ENCODE results near the gene MINK1. TPM values are rescaled to one million over a fixed set of nuclear protein-coding genes. Genes with fewer than 3 reads are reported as not detected.

Gene MINK1
- total RNA-seq, 1 donor from 2014 or later, result 67.5 TPM

DNA sequence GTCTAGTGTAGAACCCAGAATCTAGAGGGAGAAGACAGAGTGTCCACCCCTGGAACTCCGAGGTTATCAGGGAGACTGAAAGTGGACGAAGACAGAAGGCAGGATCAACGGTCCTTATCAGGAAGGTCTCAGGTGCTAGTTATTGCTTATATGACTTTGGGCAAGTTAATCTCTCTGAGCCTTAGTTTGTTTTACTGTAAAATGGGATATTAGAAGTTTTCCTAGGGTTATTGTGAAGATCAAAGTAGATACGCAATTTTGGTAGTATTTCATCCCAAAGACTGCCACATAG lies 108.1 kb downstream of the MINK1 start:
- no peak for DNase-seq (ENCODE audit: low spot score)
- H3K36me3 Mint-ChIP-seq (ENCODE audit: low read depth), result peaks cover 63% of the 10 kb centered on the region
- H3K4me3 Mint-ChIP-seq, result peak overlapping the region; percentile 100
- peak overlapping the region; percentile 94 for H3K27ac Mint-ChIP-seq
- intact Hi-C loops (cut with micrococcal nuclease), result loop anchor here (2.0 to 5.0 kb wide), 3 partner anchors 56 to 574 kb away; partner anchors contain the start of genes INCA1, KIF1C, MED11 and UBE2G1
- H3K9me3 Mint-ChIP-seq, result no peaks in the 10 kb centered on the region
- H3K27me3 Mint-ChIP-seq (ENCODE audit: insufficient read depth), result no peaks in the 10 kb centered on the region
- H3K4me1 Mint-ChIP-seq (ENCODE audit: low read depth), result peaks cover 63% of the 10 kb centered on the region

DNA sequence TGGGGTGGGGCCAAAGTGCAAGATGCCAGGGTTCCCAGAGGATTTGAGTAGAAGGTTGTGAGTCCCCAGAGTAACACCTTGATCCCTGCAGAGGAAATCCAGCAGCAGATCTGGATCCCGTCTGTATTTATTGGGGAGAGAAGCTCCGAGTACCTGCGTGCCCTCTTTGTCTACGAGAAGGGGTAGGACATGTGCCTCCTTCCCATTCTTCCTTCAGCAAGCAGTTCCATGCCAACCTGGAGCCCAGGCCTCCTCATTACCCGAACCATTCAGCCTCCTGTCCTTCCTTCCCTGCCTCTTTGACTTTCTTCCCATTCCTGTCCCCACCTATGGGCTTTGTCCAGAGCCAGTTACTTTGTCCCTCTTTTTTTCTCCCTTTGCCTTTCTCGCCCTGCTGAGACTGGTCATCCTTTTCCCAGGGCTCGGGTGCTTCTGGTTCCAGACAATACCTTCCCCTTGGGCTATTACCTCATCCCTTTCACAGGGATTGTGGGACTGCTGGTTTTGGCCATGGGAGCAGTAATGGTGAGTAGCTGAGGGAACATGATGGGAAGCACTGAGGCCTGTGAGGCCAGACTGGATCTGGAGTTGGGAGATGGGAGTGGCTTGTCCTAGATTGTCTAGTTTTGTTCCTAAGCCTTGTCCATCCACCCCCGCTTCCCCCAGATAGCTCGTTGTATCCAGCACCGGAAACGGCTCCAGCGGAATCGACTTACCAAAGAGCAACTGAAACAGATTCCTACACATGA lies 109.8 kb downstream of the MINK1 start:
- H3K27ac Mint-ChIP-seq, result peak overlapping the region; percentile 53
- DNase-seq (ENCODE audit: low spot score), result no peak
- peaks cover 2% of the 10 kb centered on the region for H3K27me3 Mint-ChIP-seq (ENCODE audit: insufficient read depth)
- H3K9me3 Mint-ChIP-seq, result no peaks in the 10 kb centered on the region
- peak overlapping the region; percentile 100 for H3K4me3 Mint-ChIP-seq
- H3K36me3 Mint-ChIP-seq (ENCODE audit: low read depth), result peaks cover 69% of the 10 kb centered on the region
- intact Hi-C loops (cut with micrococcal nuclease), result loop anchor here (5.0 kb wide), 1 partner anchor 576 kb away; the partner anchor contains the start of gene UBE2G1
- H3K4me1 Mint-ChIP-seq (ENCODE audit: low read depth), result peaks cover 70% of the 10 kb centered on the region

DNA sequence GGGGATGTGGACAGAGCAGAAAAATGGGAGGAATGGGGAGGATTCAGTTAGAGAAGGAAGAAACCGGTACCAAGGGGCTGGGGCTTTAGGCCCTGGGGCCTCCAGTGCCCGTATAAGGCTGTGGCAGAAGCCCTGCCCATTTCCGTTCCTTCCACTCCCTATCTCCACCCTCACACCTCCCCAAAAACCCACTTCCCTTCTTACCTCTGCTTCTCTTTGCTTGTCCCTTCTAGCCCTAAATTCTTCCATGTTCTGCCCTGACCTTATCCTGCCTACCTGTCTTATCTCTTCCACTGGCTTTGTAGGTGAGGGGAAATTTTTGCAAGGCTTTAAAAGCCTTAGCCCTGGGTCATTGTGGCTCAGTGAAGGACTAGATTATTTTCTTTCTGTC lies 111.0 kb downstream of the MINK1 start:
- intact Hi-C loops (cut with micrococcal nuclease), result loop anchor here (5.0 kb wide), 1 partner anchor 577 kb away; the partner anchor contains the start of gene UBE2G1
- peak overlapping the region; percentile 94 for H3K27ac Mint-ChIP-seq

DNA sequence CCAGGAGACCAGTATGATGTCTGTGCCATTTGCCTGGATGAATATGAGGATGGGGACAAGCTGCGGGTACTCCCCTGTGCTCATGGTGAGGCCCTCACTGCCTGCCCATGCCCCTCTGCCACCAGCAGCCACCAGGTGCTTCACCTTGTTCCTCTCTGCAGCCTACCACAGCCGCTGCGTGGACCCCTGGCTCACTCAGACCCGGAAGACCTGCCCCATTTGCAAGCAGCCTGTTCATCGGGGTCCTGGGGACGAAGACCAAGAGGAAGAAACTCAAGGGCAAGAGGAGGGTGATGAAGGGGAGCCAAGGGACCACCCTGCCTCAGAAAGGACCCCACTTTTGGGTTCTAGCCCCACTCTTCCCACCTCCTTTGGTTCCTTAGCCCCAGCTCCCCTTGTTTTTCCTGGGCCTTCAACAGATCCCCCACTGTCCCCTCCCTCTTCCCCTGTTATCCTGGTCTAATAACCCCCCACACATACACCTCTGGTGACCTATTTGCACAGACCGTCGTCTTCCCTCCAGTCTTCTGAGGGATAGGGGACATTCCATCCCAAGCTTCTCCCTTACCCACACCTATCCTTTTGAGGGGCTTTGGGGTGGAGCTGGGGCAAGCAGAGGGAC lies 111.5 kb downstream of the MINK1 start:
- Mint-ChIP-seq H3K4me1 (ENCODE audit: low read depth) (peaks cover 63% of the 10 kb centered on the region), H3K4me3 (peak overlapping the region; percentile 100), H3K9me3 (no peaks in the 10 kb centered on the region), H3K27ac (peak overlapping the region; percentile 94), H3K27me3 (ENCODE audit: insufficient read depth) (peaks cover 2% of the 10 kb centered on the region), H3K36me3 (ENCODE audit: low read depth) (peaks cover 61% of the 10 kb centered on the region)
- DNase-seq (ENCODE audit: low spot score), result no peak
- intact Hi-C loops (cut with micrococcal nuclease), result loop anchor here (5.0 kb wide), 3 partner anchors 112 to 577 kb away; partner anchors contain the start of genes MINK1, NUP88 and UBE2G1

More for the DNA sequence above, 111.0 kb downstream of the MINK1 start:
- Mint-ChIP-seq H3K27me3 (ENCODE audit: insufficient read depth) (peaks cover 2% of the 10 kb centered on the region), H3K4me3 (peak overlapping the region; percentile 100), H3K36me3 (ENCODE audit: low read depth) (peaks cover 62% of the 10 kb centered on the region), H3K9me3 (no peaks in the 10 kb centered on the region), H3K4me1 (ENCODE audit: low read depth) (peaks cover 64% of the 10 kb centered on the region)
- peak; percentile 66 for DNase-seq (ENCODE audit: low spot score)

DNA sequence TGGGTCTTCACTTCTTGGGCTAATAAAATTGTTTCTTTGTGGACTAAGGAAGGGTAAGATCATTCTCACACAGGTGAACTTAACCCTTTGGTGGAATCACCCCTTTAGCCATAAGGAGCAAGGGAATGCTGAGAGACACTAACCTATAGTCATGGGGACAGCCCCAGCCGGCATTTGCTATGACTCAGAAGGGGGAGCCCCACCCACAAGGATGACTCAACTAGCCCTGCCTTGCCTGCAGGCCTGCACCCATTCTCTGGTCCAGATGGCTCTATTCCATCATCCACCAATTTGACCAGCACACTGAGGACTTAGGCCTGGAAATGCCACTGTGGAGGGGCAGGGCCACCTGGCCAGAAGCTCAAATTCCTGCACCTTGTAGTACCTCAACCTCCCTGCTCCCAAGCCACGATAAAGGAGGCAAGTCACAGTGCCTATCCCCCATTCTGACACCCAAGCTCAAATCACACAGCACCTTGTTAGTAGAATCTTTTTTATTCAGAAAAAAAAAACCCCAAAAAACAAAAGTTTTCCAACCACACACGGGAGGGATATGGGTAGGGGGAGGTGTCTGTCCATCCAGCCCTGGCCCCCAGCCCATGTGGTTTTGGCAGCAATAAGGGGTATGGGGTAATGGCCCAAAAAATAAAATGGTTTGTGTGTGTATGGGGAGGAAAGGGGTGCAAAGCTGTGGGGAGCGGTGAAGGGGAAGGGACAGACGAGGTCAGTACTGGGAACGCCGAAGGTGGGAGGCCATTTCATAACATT lies 112.2 kb downstream of the MINK1 start:
- Mint-ChIP-seq H3K4me1 (ENCODE audit: low read depth) (peaks cover 66% of the 10 kb centered on the region), H3K36me3 (ENCODE audit: low read depth) (peaks cover 58% of the 10 kb centered on the region), H3K27me3 (ENCODE audit: insufficient read depth) (peaks cover 2% of the 10 kb centered on the region), H3K27ac (peak overlapping the region; percentile 94), H3K4me3 (peak overlapping the region; percentile 100), H3K9me3 (no peaks in the 10 kb centered on the region)
- DNase-seq (ENCODE audit: low spot score), result peak; percentile 79
- intact Hi-C loops (cut with micrococcal nuclease), result loop anchor here (5.0 kb wide), 2 partner anchors 113 to 472 kb away; partner anchors contain the start of genes MINK1 and NUP88

DNA sequence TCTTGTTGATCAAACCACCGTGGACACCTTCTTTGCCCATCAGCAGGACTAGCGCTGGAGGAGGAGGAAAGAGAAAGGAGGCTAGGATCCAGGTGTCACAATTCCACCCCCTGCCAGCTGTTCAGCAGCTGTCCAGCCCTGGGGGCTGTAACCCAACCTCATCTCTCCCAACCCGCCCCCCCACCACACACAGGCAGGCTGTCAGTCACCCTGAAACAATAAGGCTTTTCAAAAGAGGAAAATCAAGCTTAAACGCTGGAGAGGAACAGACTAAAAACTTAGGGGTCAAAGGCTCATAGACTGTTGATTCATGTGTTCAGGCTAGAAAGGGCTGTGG lies 112.8 kb downstream of the MINK1 start:
- Mint-ChIP-seq H3K27me3 (ENCODE audit: insufficient read depth) (peaks cover 2% of the 10 kb centered on the region), H3K9me3 (no peaks in the 10 kb centered on the region), H3K36me3 (ENCODE audit: low read depth) (peaks cover 56% of the 10 kb centered on the region), H3K27ac (peak overlapping the region; percentile 94), H3K4me3 (peak overlapping the region; percentile 100), H3K4me1 (ENCODE audit: low read depth) (peaks cover 70% of the 10 kb centered on the region)
- no peak for DNase-seq (ENCODE audit: low spot score)
- intact Hi-C loops (cut with micrococcal nuclease), result loop anchor here (5.0 kb wide), 2 partner anchors 114 to 471 kb away; partner anchors contain the start of genes MINK1 and NUP88

DNA sequence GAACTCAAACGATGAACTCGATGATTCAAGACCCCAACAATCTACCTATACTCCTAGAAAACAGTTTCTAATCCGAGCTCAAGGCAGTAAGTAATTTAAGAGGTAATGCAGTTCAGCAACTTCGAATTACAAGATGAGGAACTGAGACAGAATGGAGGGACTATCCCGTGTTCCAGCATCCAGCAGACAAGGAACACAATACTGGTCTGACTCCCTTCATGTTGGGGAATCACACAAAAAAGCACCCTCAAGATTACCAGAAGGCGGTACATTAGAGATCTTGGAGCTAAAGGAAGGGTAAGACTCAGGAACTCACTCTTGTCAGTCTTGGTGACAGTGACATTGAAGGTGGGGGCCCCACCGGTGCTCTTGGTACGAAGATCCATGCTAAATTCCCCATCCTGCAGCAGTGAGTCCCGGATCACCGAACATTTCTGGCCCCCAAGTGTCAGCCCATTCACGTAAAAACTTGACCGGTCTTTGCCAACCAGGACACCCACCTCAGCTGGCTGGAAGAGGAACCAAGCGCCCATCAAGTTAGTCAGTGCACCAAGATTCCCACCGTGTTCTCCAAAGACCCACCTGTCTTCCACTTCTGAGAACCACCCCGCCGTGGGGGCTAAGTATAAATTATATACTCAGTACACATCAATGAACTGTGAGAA lies 113.3 kb downstream of the MINK1 start:
- peak overlapping the region; percentile 100 for H3K4me3 Mint-ChIP-seq
- H3K9me3 Mint-ChIP-seq, result no peaks in the 10 kb centered on the region
- peak overlapping the region; percentile 94 for H3K27ac Mint-ChIP-seq
- H3K4me1 Mint-ChIP-seq (ENCODE audit: low read depth), result peaks cover 70% of the 10 kb centered on the region
- DNase-seq (ENCODE audit: low spot score), result no peak
- peaks cover 2% of the 10 kb centered on the region for H3K27me3 Mint-ChIP-seq (ENCODE audit: insufficient read depth)
- intact Hi-C loops (cut with micrococcal nuclease), result loop anchor here (5.0 kb wide), 2 partner anchors 114 to 471 kb away; partner anchors contain the start of genes MINK1 and NUP88
- H3K36me3 Mint-ChIP-seq (ENCODE audit: low read depth), result peaks cover 53% of the 10 kb centered on the region

DNA sequence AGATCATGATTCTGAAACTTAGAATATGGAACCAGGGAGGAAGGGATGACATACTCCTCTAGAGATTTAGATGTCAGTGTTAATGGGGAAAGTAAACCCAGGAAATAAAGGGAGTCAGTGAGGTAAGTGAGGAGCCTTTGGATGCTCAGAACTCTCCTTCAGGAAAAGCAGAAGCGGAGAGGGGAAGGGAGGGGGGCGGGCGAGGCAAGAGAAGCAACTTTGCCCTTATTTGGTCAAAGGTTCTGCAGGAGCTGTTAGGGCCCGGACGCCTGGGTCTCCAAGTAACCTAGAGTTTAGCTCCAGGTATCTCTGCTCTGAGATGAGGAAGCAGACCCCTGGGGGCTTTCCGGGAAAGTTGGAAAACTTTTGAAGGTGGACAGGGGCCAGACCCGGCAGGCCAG lies 113.9 kb downstream of the MINK1 start:
- intact Hi-C loops (cut with micrococcal nuclease), result loop anchor here (5.0 kb wide), 2 partner anchors 115 to 470 kb away; partner anchors contain the start of genes MINK1 and NUP88
- peaks cover 48% of the 10 kb centered on the region for H3K36me3 Mint-ChIP-seq (ENCODE audit: low read depth)
- H3K4me1 Mint-ChIP-seq (ENCODE audit: low read depth), result peaks cover 65% of the 10 kb centered on the region
- H3K27me3 Mint-ChIP-seq (ENCODE audit: insufficient read depth), result peaks cover 2% of the 10 kb centered on the region
- DNase-seq (ENCODE audit: low spot score), result no peak
- peak overlapping the region; percentile 100 for H3K4me3 Mint-ChIP-seq
- H3K9me3 Mint-ChIP-seq, result no peaks in the 10 kb centered on the region
- peak overlapping the region; percentile 94 for H3K27ac Mint-ChIP-seq

Other genes with a start within 250 kb of the MINK1 start
- not detected in 2 replicates for gene SMTNL2, start 248.8 kb upstream of the MINK1 start, total RNA-seq
- gene ALOX15, start 191.7 kb upstream of the MINK1 start, total RNA-seq, result not detected in 2 replicates
- 130 and 145 TPM in 2 replicates for gene PELP1, start 129.2 kb upstream of the MINK1 start, total RNA-seq
- 202 and 204 TPM in 2 replicates for gene ARRB2, start 122.7 kb upstream of the MINK1 start, total RNA-seq
- 21.9 and 23.7 TPM in 2 replicates for gene MED11, start 101.9 kb upstream of the MINK1 start, total RNA-seq
- gene ZMYND15, start 93.5 kb upstream of the MINK1 start, total RNA-seq, result 0.18 TPM in 1 of 2 replicates, not detected in the other
- gene CXCL16, start 93.4 kb upstream of the MINK1 start, total RNA-seq, result 3.7 and 7.0 TPM in 2 replicates
- not detected in 2 replicates for gene TM4SF5, start 61.5 kb upstream of the MINK1 start, total RNA-seq
- not detected in 2 replicates for gene VMO1, start 47.0 kb upstream of the MINK1 start, total RNA-seq
- gene GLTPD2, start 44.4 kb upstream of the MINK1 start, total RNA-seq, result not detected in 2 replicates
- 205 and 208 TPM in 2 replicates for gene PSMB6, start 37.2 kb upstream of the MINK1 start, total RNA-seq
- 16.7 and 22.2 TPM in 2 replicates for gene PLD2, start 26.2 kb upstream of the MINK1 start, total RNA-seq
- gene C17orf107, start 66.2 kb downstream of the MINK1 start, total RNA-seq, result 1.3 and 1.8 TPM in 2 replicates
- gene CHRNE, start 69.8 kb downstream of the MINK1 start, total RNA-seq, result 0.52 and 0.61 TPM in 2 replicates
- gene GP1BA, start 98.9 kb downstream of the MINK1 start, total RNA-seq, result not detected in 2 replicates
- gene SLC25A11, start 106.7 kb downstream of the MINK1 start, total RNA-seq, result 111 and 116 TPM in 2 replicates
- 138 and 140 TPM in 2 replicates for gene RNF167, start 106.9 kb downstream of the MINK1 start, total RNA-seq
- gene PFN1, start 115.2 kb downstream of the MINK1 start, total RNA-seq, result 1,423 and 1,429 TPM in 2 replicates
- gene ENO3, start 117.8 kb downstream of the MINK1 start, total RNA-seq, result 42.5 and 44.5 TPM in 2 replicates
- 66.5 and 69.5 TPM in 2 replicates for gene SPAG7, start 134.5 kb downstream of the MINK1 start, total RNA-seq
- 98.5 and 103 TPM in 2 replicates for gene CAMTA2, start 154.3 kb downstream of the MINK1 start, total RNA-seq
- gene INCA1, start 164.2 kb downstream of the MINK1 start, total RNA-seq, result 0.34 and 0.37 TPM in 2 replicates
- gene KIF1C, start 164.6 kb downstream of the MINK1 start, total RNA-seq, result 68.4 and 71.3 TPM in 2 replicates
- 0.20 and 0.23 TPM in 2 replicates for gene SLC52A1, start 202.1 kb downstream of the MINK1 start, total RNA-seq
- gene ZFP3, start 245.1 kb downstream of the MINK1 start, total RNA-seq, result 1.9 and 2.0 TPM in 2 replicates